ENCODE results near the gene HOXB4.

Gene HOXB4

DNA sequence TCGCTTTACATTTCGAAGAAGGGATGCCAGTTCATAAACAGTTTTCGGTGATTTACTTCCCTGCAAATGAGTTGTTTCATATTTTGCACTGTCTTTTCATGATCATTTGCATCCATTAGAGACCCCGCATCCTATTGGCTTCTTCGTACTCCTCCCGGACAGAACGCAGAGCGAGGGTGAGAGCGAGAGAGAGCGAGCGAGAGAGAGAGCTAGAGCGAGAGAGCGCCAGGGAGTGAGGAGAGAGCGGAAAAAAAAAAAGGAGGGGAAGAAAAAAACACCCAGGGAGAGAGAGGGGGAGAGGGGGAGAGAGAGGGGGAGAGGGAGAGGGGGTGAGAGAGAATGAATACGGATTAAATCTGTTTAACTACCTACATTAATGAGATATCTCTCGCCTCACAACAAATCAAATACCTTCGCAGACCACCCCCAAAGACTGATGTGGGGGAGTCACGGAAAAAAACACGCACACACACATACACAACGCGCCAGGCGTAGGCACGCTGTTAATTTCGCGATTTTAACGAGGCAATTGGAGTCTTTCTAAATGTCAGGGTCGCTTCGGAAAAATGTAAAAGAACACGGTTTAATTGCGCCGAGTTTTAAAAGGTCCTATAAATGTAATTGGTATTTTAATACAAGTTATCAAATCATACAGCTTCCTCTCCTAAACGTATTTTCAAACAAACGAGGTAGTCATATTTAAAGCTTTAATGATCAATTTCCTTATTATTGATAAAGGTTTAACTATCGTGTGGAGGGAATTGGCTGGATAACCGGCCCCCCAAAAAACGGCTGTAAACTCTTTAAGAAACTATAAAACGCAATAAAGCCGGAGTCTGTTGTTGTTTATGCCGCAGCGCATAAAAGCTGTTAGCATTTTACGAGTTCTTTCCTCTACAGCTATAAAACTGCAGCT, 37.2 kb upstream of the HOXB4 start, which contains the start of gene HOXB8:
HOXB8 (minus strand) TSS at position 246 of the 916 bp plus-strand sequence. CDS start 588 bp downstream, outside the sequence.
- no peak for DNase-seq (ENCODE audit: low read depth)

GRCh38 chr17:48613862-48614694, 35.9 kb upstream of the HOXB4 start:
- no peak for DNase-seq (ENCODE audit: low read depth)

GRCh38 chr17:48612854-48613691, 34.9 kb upstream of the HOXB4 start:
- DNase-seq (ENCODE audit: low read depth), result no peak

DNA sequence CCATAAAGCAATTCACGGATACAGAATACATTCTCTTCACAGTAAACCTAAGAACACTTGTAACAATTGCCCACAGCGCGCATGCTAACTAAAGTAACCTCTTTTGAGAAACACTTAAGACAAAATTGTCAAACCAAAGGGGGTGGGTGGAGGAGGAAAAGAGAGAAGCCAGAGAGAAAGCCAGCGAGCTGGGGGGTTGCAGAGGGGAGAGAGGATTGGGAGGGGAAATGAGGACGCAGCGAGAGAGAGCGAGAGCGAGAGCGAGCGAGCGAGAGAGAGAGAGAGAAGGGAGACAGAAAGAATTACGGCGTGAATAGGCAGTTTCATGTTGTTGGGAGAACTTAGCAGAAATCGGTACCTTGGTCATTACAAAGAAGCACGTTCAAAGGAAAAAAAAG, 34.3 kb upstream of the HOXB4 start:
- DNase-seq (ENCODE audit: low read depth), result no peak

DNA sequence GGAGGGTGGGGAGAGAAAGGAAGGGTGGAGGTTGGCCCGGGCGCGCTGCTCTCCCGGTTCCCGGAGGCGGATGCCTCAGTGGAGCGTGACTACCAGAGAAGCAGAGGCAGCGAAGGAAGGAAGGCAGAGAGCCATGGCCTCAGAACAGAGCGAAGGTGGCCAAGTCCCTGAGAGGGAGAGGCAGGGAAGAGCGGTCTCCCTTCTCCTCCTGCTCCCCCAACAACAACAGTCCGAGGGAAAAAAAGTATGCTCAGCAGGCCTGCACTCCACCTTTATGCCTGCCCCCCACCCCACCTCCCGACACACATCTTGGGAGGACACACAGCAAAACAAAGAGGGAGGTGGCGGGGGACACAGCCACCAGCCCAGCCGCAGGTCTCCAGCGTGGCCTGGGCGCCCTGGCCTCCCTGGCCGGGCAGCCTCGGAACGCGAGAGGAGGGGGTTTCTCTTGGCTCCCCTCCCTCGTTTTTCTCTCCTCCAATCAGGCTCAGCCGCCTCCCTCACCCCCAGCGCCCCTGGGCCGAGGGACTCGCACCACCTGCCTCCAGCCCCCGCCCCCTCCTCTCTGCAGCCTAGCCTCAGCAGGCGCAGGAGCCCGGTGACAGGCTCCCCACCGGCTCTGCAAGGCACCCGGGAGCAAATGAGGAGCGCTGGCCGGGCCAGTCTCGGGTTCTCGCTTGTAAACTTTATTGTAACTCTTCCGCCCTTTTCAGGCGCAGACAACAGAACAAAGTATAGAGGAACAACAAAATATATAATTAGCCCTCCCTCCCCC, 33.7 kb upstream of the HOXB4 start:
- no peak for DNase-seq (ENCODE audit: low read depth)

- DNase-seq (ENCODE audit: low read depth), result no peak
These were observed 33.1 kb upstream of the HOXB4 start for GRCh38 chr17:48611213-48611612.

DNA sequence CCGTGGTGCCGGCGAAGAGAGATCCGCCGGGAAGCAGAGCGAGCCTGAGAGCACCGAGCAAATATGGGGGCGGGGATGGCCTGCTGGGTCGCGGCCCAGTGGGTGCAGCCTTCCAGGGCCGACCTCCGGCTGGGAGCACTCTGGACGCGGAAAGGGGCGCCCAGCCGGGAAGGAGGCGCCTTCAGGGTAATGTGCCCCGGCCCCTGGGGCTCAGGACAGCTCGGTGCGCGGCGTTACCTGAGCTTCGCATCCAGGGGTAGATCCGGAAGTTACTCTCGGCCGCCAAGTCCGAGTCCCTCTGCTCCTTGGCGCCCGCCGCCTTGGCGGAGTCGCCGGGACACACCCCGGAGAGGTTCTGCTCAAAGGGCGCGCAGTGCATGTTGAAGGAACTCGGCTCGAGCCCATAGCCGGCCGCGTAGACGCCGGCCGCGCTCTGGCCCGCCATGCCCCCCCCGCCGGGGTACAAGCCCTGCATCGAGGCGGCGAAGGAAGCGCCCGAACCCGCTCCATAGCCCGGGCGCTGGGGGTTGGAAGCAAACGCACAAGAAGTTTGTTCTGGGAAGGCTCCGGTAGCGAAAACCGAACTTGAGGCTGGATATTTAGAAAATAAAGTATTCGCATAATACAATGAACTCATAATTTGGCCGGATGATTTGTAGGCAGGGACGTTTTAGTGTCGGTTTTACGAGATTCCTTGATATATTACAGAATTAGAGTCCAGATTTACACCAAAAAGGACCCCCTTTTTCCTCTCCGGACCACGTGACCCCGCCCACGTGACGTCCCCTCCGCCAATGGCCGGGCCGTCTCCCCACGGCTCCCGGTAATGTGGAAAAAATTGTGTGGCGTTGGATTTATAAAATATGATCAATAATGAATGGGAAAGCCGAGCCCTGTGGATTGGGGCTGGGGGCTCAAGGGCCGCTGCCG, 32.4 kb upstream of the HOXB4 start, which contains the start of gene HOXB7:
HOXB7 (minus strand) TSS at position 736 of the 930 bp plus-strand sequence; CDS start at position 637, 99 bp downstream.
- DNase-seq (ENCODE audit: low read depth), result no peak

- no peak for DNase-seq (ENCODE audit: low read depth)
These were observed 31.7 kb upstream of the HOXB4 start for GRCh38 chr17:48609759-48610281.

DNA sequence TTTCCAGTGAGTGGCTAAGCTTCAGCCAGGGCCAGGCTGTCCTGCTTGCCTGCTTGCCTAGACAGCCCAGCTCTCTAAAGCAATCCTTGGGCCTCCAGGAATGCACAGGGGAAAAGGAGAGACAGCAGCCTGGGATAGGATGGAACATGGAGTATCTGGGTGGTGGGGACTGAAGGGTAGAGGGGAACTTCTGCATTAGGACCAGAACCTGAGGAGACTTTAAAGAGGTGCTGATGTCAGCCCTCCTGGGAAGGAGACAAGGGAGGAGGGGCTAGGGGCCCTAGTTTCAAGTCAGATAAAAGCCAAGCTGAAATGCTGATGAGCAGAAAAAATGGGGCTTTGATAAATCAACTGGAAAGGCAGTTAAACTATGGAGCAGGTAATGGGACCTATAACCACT, 30.9 kb upstream of the HOXB4 start:
- no peak for DNase-seq (ENCODE audit: low read depth)

DNA sequence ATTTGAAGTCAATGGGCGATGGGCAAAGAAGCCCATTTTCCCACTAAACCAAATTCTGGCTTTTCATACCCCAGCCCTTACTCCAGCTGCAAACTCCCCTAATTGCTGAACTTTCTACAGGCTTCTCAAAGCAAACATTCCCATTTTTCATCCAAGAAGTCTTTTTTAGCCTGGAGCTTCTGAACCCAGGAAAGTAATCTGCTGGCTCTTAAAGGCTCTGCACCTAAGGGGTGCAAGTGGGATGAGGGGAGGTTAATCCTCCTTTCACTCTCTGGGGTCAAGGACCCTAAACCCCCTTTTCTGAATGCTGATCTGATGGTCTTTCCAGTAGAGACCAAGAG, 30.3 kb upstream of the HOXB4 start:
- no peak for DNase-seq (ENCODE audit: low read depth)

GRCh38 chr17:48606892-48607614, 28.9 kb upstream of the HOXB4 start:
- DNase-seq (ENCODE audit: low read depth), result no peak

GRCh38 chr17:48605991-48606891, 28.1 kb upstream of the HOXB4 start:
- DNase-seq (ENCODE audit: low read depth), result no peak

- DNase-seq (ENCODE audit: low read depth), result no peak
These were observed 27.3 kb upstream of the HOXB4 start for GRCh38 chr17:48605409-48605919.

- no peak for DNase-seq (ENCODE audit: low read depth)
These were observed 26.7 kb upstream of the HOXB4 start, which contains the start of gene HOXB6 for GRCh38 chr17:48604770-48605329. Gene HOXB6 (minus strand): TSS chr17:48604986. CDS start chr17:48598150, 6,836 bp downstream.

DNA sequence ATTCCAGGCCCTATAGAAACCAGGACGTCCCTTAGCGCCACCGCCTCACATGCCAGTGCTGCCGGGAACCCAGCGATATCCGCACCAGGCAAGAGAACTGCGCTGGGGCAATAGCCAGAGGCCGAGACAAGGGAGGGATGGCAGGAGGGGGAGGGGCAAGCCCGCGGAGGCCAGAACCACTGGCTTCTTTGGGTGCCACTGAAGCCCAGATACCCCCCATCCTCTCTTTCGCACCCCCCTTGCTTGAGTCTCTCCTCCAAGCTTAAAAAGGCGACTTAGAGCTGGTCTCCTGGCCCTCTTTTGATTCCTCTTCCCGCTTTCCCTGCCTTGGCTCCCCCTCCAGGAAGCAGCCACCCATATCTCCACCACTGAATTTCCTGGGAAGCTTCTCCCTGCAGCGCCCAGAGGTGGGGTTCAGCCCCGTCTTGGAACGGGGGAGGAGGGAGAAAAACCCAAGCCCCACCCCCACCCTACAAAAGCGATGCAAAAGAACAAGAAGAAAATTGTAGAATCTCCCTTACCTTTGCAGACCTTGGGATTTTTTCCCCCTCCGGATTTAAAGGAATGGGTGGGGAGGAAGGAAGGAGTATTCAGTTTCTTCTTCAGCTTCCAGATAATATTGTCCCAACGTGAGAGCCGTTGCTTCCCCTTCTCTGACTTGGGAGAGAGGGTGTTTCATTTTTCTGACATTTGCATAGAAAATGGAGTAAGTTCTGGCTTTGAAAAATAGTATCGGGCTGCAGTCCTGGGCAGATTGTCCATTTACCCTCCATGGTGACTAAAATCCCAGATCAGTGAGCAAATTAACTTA, 26.0 kb upstream of the HOXB4 start:
- DNase-seq (ENCODE audit: low read depth), result no peak
